ENCODE results near the gene IL22RA1. TPM values are rescaled to one million over a fixed set of nuclear protein-coding genes. Genes with fewer than 3 reads are reported as not detected.

The IL22RA1 gene
- total RNA-seq, 1 experiment from 2014 or later = 0.13 TPM

GRCh38 chr1:24177161-24177560 lies 34.2 kb upstream of the IL22RA1 start:
- DNase-seq = no peak
- no peaks in the 10 kb centered on the region for H3K27me3 ChIP-seq (ENCODE audit: insufficient read depth, low read length)
- no peak overlapping the region for H3T11ph ChIP-seq (ENCODE audit: low read length)
- no peak overlapping the region for H2BK120ac ChIP-seq (ENCODE audit: low read depth, low read length, poor library complexity, severe bottlenecking)
- Mint-ChIP-seq H3K9me3 (no peaks in the 10 kb centered on the region; a peak in 3 of 5 replicates), H3K36me3 (ENCODE audit: insufficient read depth in 1 of 3, low read depth in 3 of 3) (peaks cover 4 to 26% (median 17%) of the 10 kb centered on the region in 3 experiments; a peak in 6 of 7 replicates), H3K27ac (peak overlapping the region in 2 of 3 experiments; percentile 37 to 85; a peak in 2 of 7 replicates), H3K4me3 (no peak overlapping the region; a peak in 1 of 5 replicates), H3K4me1 (peaks cover 6% of the 10 kb centered on the region in 2 experiments; a peak in 3 of 4 replicates), H3K27me3 (ENCODE audit: low read depth) (no peaks in the 10 kb centered on the region)
- no peaks in the 10 kb centered on the region for H3K9me3 ChIP-seq (ENCODE audit: control insufficient read depth, low read depth, low read length)
- no peak overlapping the region for H2AK5ac ChIP-seq (ENCODE audit: insufficient read length, low read length)
- H3K27ac ChIP-seq (ENCODE audit: insufficient read length, low read depth, low read length) = no peak overlapping the region
- H2BK5ac ChIP-seq (ENCODE audit: insufficient read length, low read length) = no peak overlapping the region
- no peak overlapping the region for H3K23ac ChIP-seq (ENCODE audit: insufficient read length, low read depth, low read length)
- H2BK15ac ChIP-seq (ENCODE audit: low read depth, low read length) = no peak overlapping the region
- TF ChIP-seq CTCF (conservative IDR thresholded peaks at IDR 0.05) = no peak
- no peak overlapping the region for H2AFZ ChIP-seq (ENCODE audit: low read length)
- H3K23me2 ChIP-seq (ENCODE audit: insufficient read length, low read depth, low read length, poor library complexity, severe bottlenecking) = no peaks in the 10 kb centered on the region
- no peak overlapping the region for H3K4ac ChIP-seq (ENCODE audit: low read depth, low read length)
- WGBS (ENCODE audit: extremely low coverage, insufficient read length, low lambda C conversion rate) = no CpG with 5 or more reads among the region's 10 CpGs
- H4K91ac ChIP-seq (ENCODE audit: insufficient read length, low read depth, low read length) = no peak overlapping the region
- no peak overlapping the region for H3K9ac ChIP-seq (ENCODE audit: extremely low read depth, insufficient read length, low read length)
- no peak overlapping the region for H3K14ac ChIP-seq (ENCODE audit: insufficient read depth, low read length)
- no peak overlapping the region for H3K56ac ChIP-seq (ENCODE audit: insufficient read length, low read depth, low read length)
- H3K4me1 ChIP-seq (ENCODE audit: insufficient read depth, low read length) = no peaks in the 10 kb centered on the region
- H3K4me2 ChIP-seq (ENCODE audit: insufficient read depth, insufficient read length, low read length) = no peak overlapping the region
- no peak overlapping the region for H4K5ac ChIP-seq (ENCODE audit: insufficient read length, low read depth, low read length)
- H3K79me2 ChIP-seq (ENCODE audit: insufficient read depth, low read length) = no peaks in the 10 kb centered on the region
- no peaks in the 10 kb centered on the region for H4K20me1 ChIP-seq (ENCODE audit: control insufficient read depth, insufficient read depth, insufficient read length)
- no peaks in the 10 kb centered on the region for H3K79me1 ChIP-seq (ENCODE audit: insufficient read depth, low read depth, low read length, poor library complexity, severe bottlenecking)
- H2BK12ac ChIP-seq (ENCODE audit: insufficient read length, low read depth, low read length) = no peak overlapping the region
- H2BK20ac ChIP-seq (ENCODE audit: low read depth, low read length, poor library complexity, severe bottlenecking) = no peak overlapping the region
- no peak overlapping the region for H4K8ac ChIP-seq (replicated peaks; ENCODE audit: insufficient read length, low read depth, low read length)
- H3K18ac ChIP-seq (ENCODE audit: insufficient read length, low read depth, low read length) = no peak overlapping the region

All from H9 (cell line).